Osteoblast (primary cell): ENCODE results near the gene KCNH5. TPM values are rescaled to one million over a fixed set of nuclear protein-coding genes. Genes with fewer than 3 reads are reported as not detected.

ENCODE experiments used
- DNase-seq: peaks from one replicate; pipeline ENCODE4 v3.0.0; 2011; ENCODE audit warnings: low spot score, mixed read lengths; ENCODE audit not compliant: insufficient read length; ENCODE audit errors: missing footprints
- H2AFZ ChIP-seq: 2 replicates; pipeline ENCODE4 v1.6.0; 2011; ENCODE audit warnings: mild to moderate bottlenecking, low read length
- H3K27ac ChIP-seq: 2 replicates; pipeline ENCODE4 v1.5.1; 2011; ENCODE audit warnings: mild to moderate bottlenecking, low read depth, low read length, moderate library complexity
- H3K27me3 ChIP-seq: 2 replicates; pipeline ENCODE4 v1.6.0; 2012; ENCODE audit warnings: mild to moderate bottlenecking, control low read depth, inconsistent platforms, low read length, moderate library complexity; ENCODE audit not compliant: insufficient read depth
- H3K36me3 ChIP-seq: 2 replicates; pipeline ENCODE4 v1.5.1; 2011; ENCODE audit warnings: mild to moderate bottlenecking, low read length, control low read depth, moderate library complexity; ENCODE audit not compliant: insufficient read depth
- H3K4me1 ChIP-seq: 2 replicates; pipeline ENCODE4 v1.5.1; 2011; ENCODE audit warnings: mild to moderate bottlenecking, low read length, control low read depth, moderate library complexity; ENCODE audit not compliant: insufficient read depth
- H3K4me2 ChIP-seq: 2 replicates; pipeline ENCODE4 v1.6.0; 2011; ENCODE audit warnings: mild to moderate bottlenecking, low read length; ENCODE audit not compliant: insufficient read depth
- H3K4me3 ChIP-seq: fragments of 200-600 bp; sonication (generic); 3 replicates; pipeline ENCODE4 v1.5.1; 2012; ENCODE audit warnings: mild to moderate bottlenecking, low read length, inconsistent platforms; ENCODE audit not compliant: insufficient read depth
- H3K79me2 ChIP-seq: 2 replicates; pipeline ENCODE4 v1.6.0; 2012; ENCODE audit warnings: mild to moderate bottlenecking, low read length, control low read depth, inconsistent platforms; ENCODE audit not compliant: insufficient read depth
- H3K9me3 ChIP-seq: 2 replicates; pipeline ENCODE4 v1.5.1; 2011; ENCODE audit warnings: low read depth, low read length, control low read depth
- H4K20me1 ChIP-seq: 2 replicates; pipeline ENCODE4 v1.6.0; 2012; ENCODE audit warnings: mild to moderate bottlenecking, low read length, control low read depth; ENCODE audit not compliant: insufficient read depth
- CTCF ChIP-seq: IDR thresholded peaks from 2 replicates; pipeline ENCODE4 v1.5.1; 2011; ENCODE audit warnings: mild to moderate bottlenecking, low read depth, low read length, moderate library complexity; ENCODE audit errors: extremely low read depth
- total RNA-seq: library from RNA; depleted of rRNA; stranded (reverse); fragments of >200 nt; gene quantifications from 2 replicates; pipeline ENCODE4 v1.2.3, GENCODE V29; 2012

Gene KCNH5
- total RNA-seq, 1 donor, result not detected

GRCh38 chr14:62684376-62684775, 360.9 kb downstream of the KCNH5 start:
- no peak overlapping the region for H3K27ac ChIP-seq
- TF ChIP-seq CTCF, result no peak
- no peak overlapping the region for H2AFZ ChIP-seq
- no peaks in the 10 kb centered on the region for H3K27me3 ChIP-seq
- H3K4me3 ChIP-seq, result no peak overlapping the region
- DNase-seq, result no peak
- H3K79me2 ChIP-seq, result no peaks in the 10 kb centered on the region
- no peak overlapping the region for H3K4me2 ChIP-seq
- H3K9me3 ChIP-seq, result no peaks in the 10 kb centered on the region
- no peaks in the 10 kb centered on the region for H3K36me3 ChIP-seq
- H3K4me1 ChIP-seq, result no peaks in the 10 kb centered on the region
- H4K20me1 ChIP-seq, result no peaks in the 10 kb centered on the region

- H2AFZ ChIP-seq, result no peak overlapping the region
- H3K36me3 ChIP-seq, result no peaks in the 10 kb centered on the region
- H3K4me3 ChIP-seq, result no peak overlapping the region
- no peak overlapping the region for H3K4me2 ChIP-seq
- no peak for DNase-seq
- no peaks in the 10 kb centered on the region for H4K20me1 ChIP-seq
- TF ChIP-seq CTCF, result no peak
- no peaks in the 10 kb centered on the region for H3K79me2 ChIP-seq
- H3K27me3 ChIP-seq, result no peaks in the 10 kb centered on the region
- H3K9me3 ChIP-seq, result no peaks in the 10 kb centered on the region
- no peaks in the 10 kb centered on the region for H3K4me1 ChIP-seq
- H3K27ac ChIP-seq, result no peak overlapping the region
Measured at GRCh38 chr14:62682208-62682607, 363.1 kb downstream of the KCNH5 start.

GRCh38 chr14:62674563-62675237, 370.6 kb downstream of the KCNH5 start:
- no peak for TF ChIP-seq CTCF
- no peak overlapping the region for H2AFZ ChIP-seq

GRCh38 chr14:62673014-62673755, 372.1 kb downstream of the KCNH5 start:
- no peak overlapping the region for H3K27ac ChIP-seq
- TF ChIP-seq CTCF, result no peak
- no peak for DNase-seq
- H3K4me2 ChIP-seq, result no peak overlapping the region
- no peaks in the 10 kb centered on the region for H3K4me1 ChIP-seq
- H3K79me2 ChIP-seq, result no peaks in the 10 kb centered on the region
- H3K4me3 ChIP-seq, result no peak overlapping the region
- H4K20me1 ChIP-seq, result no peaks in the 10 kb centered on the region
- H3K36me3 ChIP-seq, result no peaks in the 10 kb centered on the region
- no peaks in the 10 kb centered on the region for H3K27me3 ChIP-seq
- no peaks in the 10 kb centered on the region for H3K9me3 ChIP-seq
- no peak overlapping the region for H2AFZ ChIP-seq

More at GRCh38 chr14:62674563-62675237, 370.6 kb downstream of the KCNH5 start:
- Histone ChIP-seq H3K4me2 (no peak overlapping the region), H3K9me3 (no peaks in the 10 kb centered on the region), H3K27me3 (no peaks in the 10 kb centered on the region), H3K4me3 (no peak overlapping the region), H3K4me1 (no peaks in the 10 kb centered on the region), H4K20me1 (no peaks in the 10 kb centered on the region), H3K36me3 (no peaks in the 10 kb centered on the region), H3K27ac (no peak overlapping the region), H3K79me2 (no peaks in the 10 kb centered on the region)
- DNase-seq, result no peak
